ENCODE results near the gene FIP1L1.

The FIP1L1 gene

GRCh38 chr4:53483250-53483649 lies 105.8 kb downstream of the FIP1L1 start:
- H3K4me1 ChIP-seq = no peaks in the 10 kb centered on the region
- H3K27ac ChIP-seq = no peak overlapping the region
- H3K4me2 ChIP-seq (ENCODE audit: low read length) = no peak overlapping the region
- H3K9me3 ChIP-seq (ENCODE audit: control insufficient read depth, low read length) = no peaks in the 10 kb centered on the region
- H3K79me2 ChIP-seq = no peaks in the 10 kb centered on the region
- H3K36me3 ChIP-seq (ENCODE audit: control insufficient read depth, insufficient read depth, low read length) = no peaks in the 10 kb centered on the region
- H3K9ac ChIP-seq = no peak overlapping the region
- no peak overlapping the region for H2AFZ ChIP-seq
- no peak for TF ChIP-seq CTCF (IDR thresholded peaks at IDR 0.05)
- no peak overlapping the region for H3K4me3 ChIP-seq (ENCODE audit: low read depth, low read length)
- H3K27me3 ChIP-seq (ENCODE audit: control insufficient read depth, insufficient read depth, low read length) = no peaks in the 10 kb centered on the region

GRCh38 chr4:53484911-53485657 lies 107.6 kb downstream of the FIP1L1 start:
- Histone ChIP-seq H3K4me2 (ENCODE audit: low read length) (no peak overlapping the region), H3K27me3 (ENCODE audit: control insufficient read depth, insufficient read depth, low read length) (no peaks in the 10 kb centered on the region)

GRCh38 chr4:53485658-53486040 lies 108.2 kb downstream of the FIP1L1 start:
- Histone ChIP-seq H3K4me3 (ENCODE audit: low read depth, low read length) (no peak overlapping the region), H3K27me3 (ENCODE audit: control insufficient read depth, insufficient read depth, low read length) (no peaks in the 10 kb centered on the region), H3K4me2 (ENCODE audit: low read length) (no peak overlapping the region), H3K4me1 (no peaks in the 10 kb centered on the region), H3K9me3 (ENCODE audit: control insufficient read depth, low read length) (no peaks in the 10 kb centered on the region), H2AFZ (no peak overlapping the region), H3K27ac (no peak overlapping the region), H3K36me3 (ENCODE audit: control insufficient read depth, insufficient read depth, low read length) (no peaks in the 10 kb centered on the region), H3K9ac (no peak overlapping the region), H3K79me2 (no peaks in the 10 kb centered on the region)
- TF ChIP-seq CTCF (IDR thresholded peaks at IDR 0.05) = no peak

More at GRCh38 chr4:53484911-53485657, 107.6 kb downstream of the FIP1L1 start:
- Histone ChIP-seq H2AFZ (no peak overlapping the region), H3K4me3 (ENCODE audit: low read depth, low read length) (no peak overlapping the region), H3K4me1 (no peaks in the 10 kb centered on the region), H3K9me3 (ENCODE audit: control insufficient read depth, low read length) (no peaks in the 10 kb centered on the region), H3K9ac (no peak overlapping the region), H3K27ac (no peak overlapping the region), H3K36me3 (ENCODE audit: control insufficient read depth, insufficient read depth, low read length) (no peaks in the 10 kb centered on the region), H3K79me2 (no peaks in the 10 kb centered on the region)
- no peak for TF ChIP-seq CTCF (IDR thresholded peaks at IDR 0.05)

GRCh38 chr4:53487766-53488165 lies 110.3 kb downstream of the FIP1L1 start:
- no peak overlapping the region for H2AFZ ChIP-seq
- no peaks in the 10 kb centered on the region for H3K27me3 ChIP-seq (ENCODE audit: control insufficient read depth, insufficient read depth, low read length)
- no peak overlapping the region for H3K4me2 ChIP-seq (ENCODE audit: low read length)
- H3K9me3 ChIP-seq (ENCODE audit: control insufficient read depth, low read length) = no peaks in the 10 kb centered on the region
- no peak overlapping the region for H3K27ac ChIP-seq
- H3K4me3 ChIP-seq (ENCODE audit: low read depth, low read length) = no peak overlapping the region
- H3K4me1 ChIP-seq = no peaks in the 10 kb centered on the region
- no peak overlapping the region for H3K9ac ChIP-seq
- H3K36me3 ChIP-seq (ENCODE audit: control insufficient read depth, insufficient read depth, low read length) = no peaks in the 10 kb centered on the region
- H3K79me2 ChIP-seq = no peaks in the 10 kb centered on the region
- no peak for TF ChIP-seq CTCF (IDR thresholded peaks at IDR 0.05)
